Keratinocyte (primary cell): ENCODE results near the gene PGAM5.

Experiments used
- EZH2 ChIP-seq: IDR thresholded peaks from one replicate; pipeline ENCODE4 v1.6.1; 2012; ENCODE audit warnings: inconsistent platforms, mild to moderate bottlenecking, low read length, moderate library complexity
- TF ChIP-seq, protein P1 (sequence below), 3 experiments: IDR thresholded peaks in 1 of 3; conservative IDR thresholded peaks in 1 of 3; optimal IDR thresholded peaks in 1 of 3; 2 replicates in 2 of 3; 3 replicates in 1 of 3; pipeline versions ENCODE3 to v1.5.1; 2011; ENCODE audit warnings: low read length in 3 of 3, mild to moderate bottlenecking in 3 of 3, moderate library complexity in 2 of 3, control low read depth in 1 of 3, inconsistent platforms in 1 of 3; ENCODE audit not compliant: insufficient read depth in 2 of 3; ENCODE audit errors: extremely low read depth in 1 of 3

DNA sequence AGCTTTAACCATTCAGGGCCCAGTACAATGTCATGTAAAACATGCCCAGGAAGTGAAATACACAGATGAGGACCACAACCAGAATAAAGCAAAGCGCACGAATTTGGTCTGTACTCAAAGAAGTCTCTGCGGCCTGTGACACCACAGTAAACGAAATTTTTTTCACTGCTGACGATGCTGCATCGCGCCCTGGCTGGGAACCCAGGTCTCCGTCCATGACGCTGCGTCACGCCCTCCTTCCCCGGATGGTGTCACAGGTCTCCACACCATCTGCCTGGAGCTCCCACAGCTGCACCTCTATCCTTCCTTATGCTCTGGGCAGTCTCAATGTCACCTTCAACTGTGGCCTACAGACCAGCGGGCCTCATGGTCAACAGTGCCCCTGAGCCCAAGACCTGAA is 33.2 kb downstream of the PGAM5 start:
- TF ChIP-seq EZH2 = no peak
- TF ChIP-seq, protein P1, sequence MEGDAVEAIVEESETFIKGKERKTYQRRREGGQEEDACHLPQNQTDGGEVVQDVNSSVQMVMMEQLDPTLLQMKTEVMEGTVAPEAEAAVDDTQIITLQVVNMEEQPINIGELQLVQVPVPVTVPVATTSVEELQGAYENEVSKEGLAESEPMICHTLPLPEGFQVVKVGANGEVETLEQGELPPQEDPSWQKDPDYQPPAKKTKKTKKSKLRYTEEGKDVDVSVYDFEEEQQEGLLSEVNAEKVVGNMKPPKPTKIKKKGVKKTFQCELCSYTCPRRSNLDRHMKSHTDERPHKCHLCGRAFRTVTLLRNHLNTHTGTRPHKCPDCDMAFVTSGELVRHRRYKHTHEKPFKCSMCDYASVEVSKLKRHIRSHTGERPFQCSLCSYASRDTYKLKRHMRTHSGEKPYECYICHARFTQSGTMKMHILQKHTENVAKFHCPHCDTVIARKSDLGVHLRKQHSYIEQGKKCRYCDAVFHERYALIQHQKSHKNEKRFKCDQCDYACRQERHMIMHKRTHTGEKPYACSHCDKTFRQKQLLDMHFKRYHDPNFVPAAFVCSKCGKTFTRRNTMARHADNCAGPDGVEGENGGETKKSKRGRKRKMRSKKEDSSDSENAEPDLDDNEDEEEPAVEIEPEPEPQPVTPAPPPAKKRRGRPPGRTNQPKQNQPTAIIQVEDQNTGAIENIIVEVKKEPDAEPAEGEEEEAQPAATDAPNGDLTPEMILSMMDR (optimal IDR thresholded peaks at IDR 0.05 in 1 of 3, IDR thresholded peaks at IDR 0.05 in 1 of 3, conservative IDR thresholded peaks at IDR 0.05 in 1 of 3; ENCODE audit: extremely low read depth in 1 of 3, insufficient read depth in 2 of 3, low read length in 3 of 3) = no peak
